HepG2 (cell line): ENCODE results near the gene ME3. TPM values are rescaled to one million over a fixed set of nuclear protein-coding genes. Genes with fewer than 3 reads are reported as not detected.

Experiments
- ATAC-seq: fragments of 200-7000 bp; cut with Tn5 transposase; 3 replicates; pipeline ENCODE4 v1.9.1; 2020; ENCODE audit warnings: mild to moderate bottlenecking, moderate library complexity
- BruUV-seq: library from RNA; stranded (reverse); fragments of 400-500 nt; replicated peaks from 2 replicates; lab custom pipeline; 2021; lab: Mats Ljungman, UMichigan
- CTCF ChIA-PET: fragments of 300-600 bp; formaldehyde crosslinking; extraction: SDS; loops from one replicate; lab custom pipeline; 2021; ENCODE audit warnings: low total read pairs, inconsistent platforms, low intra/inter-chr PET ratio; lab: Yijun Ruan, JAX
- POLR2A ChIA-PET: fragments of 350-600 bp; sonication (Branson Sonifier 250); formaldehyde crosslinking; loops from one replicate; lab custom pipeline; 2020; ENCODE audit warnings: antibody characterized with exemption, inconsistent platforms; lab: Yijun Ruan, JAX
- DNase-seq: peaks from one replicate; pipeline ENCODE4 v3.0.0-alpha.2; 2015; ENCODE audit warnings: low spot score
- FAIRE-seq: peaks from 3 replicates; lab custom pipeline; 2011; peaks lifted over from hg19 to GRCh38; lab: Jason Lieb, UNC
- H2AFZ ChIP-seq: one replicate; pipeline ENCODE4 v1.6.1; 2011; ENCODE audit warnings: low read length, inconsistent platforms
- H3K27ac ChIP-seq: fragments of 300-600 bp; 3 replicates; pipeline ENCODE4 v1.8.0; 2011; ENCODE audit warnings: mixed run types, mild to moderate bottlenecking, mixed read lengths, low read length, inconsistent platforms; ENCODE audit not compliant: insufficient read depth; ENCODE audit errors: extremely low read length
- H3K27me3 ChIP-seq, 2 experiments: fragments of 200-600 bp in 1 of 2; 2 replicates in 1 of 2; 3 replicates in 1 of 2; pipeline versions ENCODE4 v1.6.0 to v1.8.0; 2011; ENCODE audit warnings: low read length in 2 of 2, mild to moderate bottlenecking in 2 of 2, moderate library complexity in 2 of 2, inconsistent platforms in 1 of 2; ENCODE audit not compliant: insufficient read depth in 2 of 2, control insufficient read depth in 1 of 2
- H3K36me3 ChIP-seq, 2 experiments: fragments of 200-600 bp in 1 of 2; replicated peaks in 1 of 2; 2 replicates in 1 of 2; 3 replicates in 1 of 2; pipeline versions ENCODE4 v1.5.1 to v1.8.0; 2011; ENCODE audit warnings: low read length in 2 of 2, inconsistent platforms in 1 of 2; ENCODE audit not compliant: insufficient read depth in 2 of 2, control insufficient read depth in 1 of 2
- H3K4me1 ChIP-seq: 2 replicates; pipeline ENCODE4 v1.5.1; 2012; ENCODE audit warnings: low read length, inconsistent platforms; ENCODE audit not compliant: insufficient read depth
- H3K4me2 ChIP-seq: 2 replicates; pipeline ENCODE4 v1.6.0; 2011; ENCODE audit warnings: low read depth, low read length, inconsistent platforms
- H3K4me3 ChIP-seq, 3 experiments: fragments of 200-600 bp in 1 of 3; sonication (generic), shearing (Covaris generic) in 1 of 3; replicated peaks in 1 of 3; 2 replicates each; pipeline ENCODE4 v1.5.1; 2011 to 2016; ENCODE audit warnings: low read length in 3 of 3, inconsistent platforms in 2 of 3, low read depth in 2 of 3, mild to moderate bottlenecking in 2 of 3, control low read depth in 1 of 3, mixed read lengths in 1 of 3; ENCODE audit not compliant: insufficient read depth in 1 of 3
- H3K79me2 ChIP-seq: one replicate; pipeline ENCODE4 v1.6.1; 2011; ENCODE audit warnings: low read length, inconsistent platforms; ENCODE audit not compliant: insufficient read depth
- H3K9ac ChIP-seq: 2 replicates; pipeline ENCODE4 v1.6.0; 2011; ENCODE audit warnings: mild to moderate bottlenecking, low read depth, low read length, inconsistent platforms; ENCODE audit not compliant: insufficient read depth
- H3K9me3 ChIP-seq: 2 replicates; pipeline ENCODE4 v1.5.1; 2012; ENCODE audit warnings: mild to moderate bottlenecking, low read length
- H4K20me1 ChIP-seq: 2 replicates; pipeline ENCODE4 v1.6.0; 2011; ENCODE audit warnings: inconsistent platforms, mild to moderate bottlenecking, low read length, moderate library complexity; ENCODE audit not compliant: insufficient read depth
- ARNT ChIP-seq: fragments of 450-650 bp; IDR thresholded peaks from 2 replicates; pipeline ENCODE4 v1.6.1; 2017
- ATF2 ChIP-seq: sonication (generic); formaldehyde crosslinking; IDR thresholded peaks from 2 replicates; pipeline ENCODE4 v1.4.0; 2020; ENCODE audit warnings: missing genetic modification reagents
- DPF2 ChIP-seq: sonication (generic); formaldehyde crosslinking; IDR thresholded peaks from 2 replicates; pipeline ENCODE4 v1.4.0; 2020; ENCODE audit warnings: mild to moderate bottlenecking, low read depth, missing genetic modification reagents, borderline replicate concordance
- FOXP1 ChIP-seq, 2 experiments: fragments of 450-650 bp in 1 of 2; IDR thresholded peaks; 2 replicates each; pipeline ENCODE4 v1.6.1; 2017 to 2018; ENCODE audit warnings: antibody characterized with exemption in 1 of 2
- HIC2 ChIP-seq: sonication (generic); formaldehyde crosslinking; IDR thresholded peaks from 2 replicates; pipeline ENCODE4 v1.9.0; 2022; ENCODE audit warnings: low read depth, missing genetic modification reagents
- HMGA1 ChIP-seq: sonication (generic); formaldehyde crosslinking; conservative IDR thresholded peaks from 2 replicates; pipeline ENCODE4 v1.4.0; 2020; ENCODE audit warnings: missing genetic modification reagents
- MXI1 ChIP-seq: IDR thresholded peaks from 3 replicates; pipeline ENCODE4 v1.6.1; 2012; ENCODE audit warnings: low read depth, low read length, inconsistent platforms, borderline replicate concordance
- MYC ChIP-seq: sonication (generic); formaldehyde crosslinking; IDR thresholded peaks from 2 replicates; pipeline ENCODE4 v1.9.0; 2021; ENCODE audit warnings: missing genetic modification reagents, borderline replicate concordance
- RBAK ChIP-seq: sonication (generic); formaldehyde crosslinking; IDR thresholded peaks from 2 replicates; pipeline ENCODE4 v1.5.1; 2020; ENCODE audit warnings: mild to moderate bottlenecking, missing genetic modification reagents
- SMC3 ChIP-seq: IDR thresholded peaks from 2 replicates; pipeline ENCODE4 v1.6.1; 2011; ENCODE audit warnings: low read length, improper control_type of control experiment
- STAG1 ChIP-seq: sonication (generic); formaldehyde crosslinking; IDR thresholded peaks from 2 replicates; pipeline ENCODE4 v1.4.0; 2020; ENCODE audit warnings: missing genetic modification reagents
- TEAD2 ChIP-seq: sonication (generic); formaldehyde crosslinking; IDR thresholded peaks from 2 replicates; pipeline ENCODE4 v1.9.0; 2021; ENCODE audit warnings: missing genetic modification reagents
- ZNF232 ChIP-seq: sonication (generic); formaldehyde crosslinking; IDR thresholded peaks from 2 replicates; pipeline ENCODE4 v1.4.0; 2020; ENCODE audit warnings: missing genetic modification reagents, borderline replicate concordance
- ZNF235 ChIP-seq: sonication (generic); formaldehyde crosslinking; IDR thresholded peaks from 2 replicates; pipeline ENCODE4 v1.8.1; 2023; ENCODE audit warnings: mild to moderate bottlenecking, missing genetic modification reagents, borderline replicate concordance
- ZNF766 ChIP-seq: sonication (generic); formaldehyde crosslinking; IDR thresholded peaks from 2 replicates; pipeline ENCODE4 v1.5.0; 2020; ENCODE audit warnings: missing genetic modification reagents, borderline replicate concordance
- in situ Hi-C: cut with HindIII; loops from 2 replicates; pipeline ENCODE4 v1.10.0; 2017; ENCODE audit warnings: low pct_unique_long_range_greater_than_20kb; ENCODE audit not compliant: extremely low pct_ligation_motif_present
- intact Hi-C: fragments of 100-400 bp; cut with micrococcal nuclease; formaldehyde crosslinking; loops from one replicate; pipeline ENCODE4 v1.10.0; 2022; ENCODE audit not compliant: unreplicated experiment
- polyA plus RNA-seq, 8 experiments: library from polyadenylated mRNA; depleted of rRNA in 3 of 8; stranded (reverse) in 7 of 8; unstranded in 1 of 8; fragments of >200 nt; fragmentation: Illumina TruSeq in 4 of 8; extraction: Trizol in 4 of 8; gene quantifications; 2 replicates each; pipeline versions ENCODE4 v1.2.1 to v1.2.3, GENCODE V29; 2011 to 2016; ENCODE audit warnings: low read depth in 4 of 8, missing spikeins in 1 of 8, mixed read lengths in 1 of 8; ENCODE audit not compliant: insufficient read depth in 1 of 8
- total RNA-seq, 5 experiments: library from RNA; depleted of rRNA; stranded (reverse); fragments of >200 nt; fragmentation: Illumina TruSeq; extraction: Trizol; gene quantifications; 2 replicates each; pipeline ENCODE4 v1.2.3, GENCODE V29; 2016; ENCODE audit warnings: low read depth in 1 of 5
- TF ChIP-seq, protein P1 (sequence below): sonication (generic); formaldehyde crosslinking; IDR thresholded peaks from 2 replicates; pipeline ENCODE4 v1.8.1; 2023; ENCODE audit warnings: mild to moderate bottlenecking, missing genetic modification reagents, borderline replicate concordance
- TF ChIP-seq, protein P2 (sequence below): sonication (generic); formaldehyde crosslinking; IDR thresholded peaks from 2 replicates; pipeline ENCODE4 v1.5.1; 2020; ENCODE audit warnings: mild to moderate bottlenecking, missing genetic modification reagents, moderate library complexity
- TF ChIP-seq, protein P3 (sequence below): sonication (generic); formaldehyde crosslinking; IDR thresholded peaks from 2 replicates; pipeline ENCODE4 v1.5.0; 2020; ENCODE audit warnings: mild to moderate bottlenecking, missing genetic modification reagents, moderate library complexity

ME3 gene
- total and polyA plus RNA-seq, 2 of the 13 experiments (the other 11 are each of a cell fraction or from before 2014, with no cell fraction given): not detected

DNA sequence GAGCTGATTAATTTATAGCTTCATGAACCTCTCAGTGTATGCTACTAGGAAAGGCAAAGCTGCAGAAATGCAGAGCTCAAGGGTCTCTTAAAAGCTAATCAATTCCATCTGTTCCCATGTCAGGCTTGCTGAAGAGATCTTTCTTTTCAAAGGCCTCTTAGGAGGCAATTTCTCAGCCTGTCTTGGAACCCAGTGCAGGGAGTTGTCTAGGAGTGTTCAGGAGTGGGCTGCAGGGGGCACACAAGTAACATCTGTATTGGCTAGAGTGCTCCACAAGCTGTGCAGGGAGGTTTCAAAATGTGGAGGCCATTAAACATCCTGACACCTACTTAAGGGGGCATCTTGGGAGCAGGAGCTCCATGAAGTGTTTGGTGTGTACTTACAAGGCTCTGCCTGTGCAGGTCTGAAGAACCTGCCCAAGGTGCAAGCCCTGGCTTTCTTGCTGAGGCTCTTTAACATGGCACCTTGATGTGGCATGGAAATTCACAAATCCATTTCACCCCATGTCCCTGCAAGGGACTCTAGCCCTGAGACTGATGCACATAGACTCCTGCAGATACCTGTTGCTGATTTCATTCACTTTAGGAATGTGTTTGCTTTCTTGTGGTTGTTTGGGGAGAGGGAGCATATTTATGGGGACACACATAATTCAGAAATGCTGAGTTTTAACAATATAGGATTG lies 134.7 kb downstream of the ME3 start:
- Histone ChIP-seq H3K4me3 (no peak overlapping the region), H3K27me3 (no peaks in the 10 kb centered on the region), H3K9ac (no peak overlapping the region), H3K36me3 (no peaks in the 10 kb centered on the region), H2AFZ (no peak overlapping the region), H3K79me2 (no peaks in the 10 kb centered on the region), H3K4me2 (no peak overlapping the region), H4K20me1 (no peaks in the 10 kb centered on the region), H3K9me3 (no peaks in the 10 kb centered on the region), H3K27ac (no peak overlapping the region), H3K4me1 (no peaks in the 10 kb centered on the region)
- no peak for FAIRE-seq
- no peak for DNase-seq
- BruUV-seq: no TSS peak
- no peak for TF ChIP-seq ZNF232 (CRISPR knock-in tag)
- TF ChIP-seq FOXP1 (IDR thresholded peaks at IDR 0.05): no peak
- TF ChIP-seq FOXP1 (CRISPR knock-in tag; IDR thresholded peaks at IDR 0.05): no peak
- peak; percentile 42 for TF ChIP-seq STAG1 (CRISPR knock-in tag)
- TF ChIP-seq, protein P1, sequence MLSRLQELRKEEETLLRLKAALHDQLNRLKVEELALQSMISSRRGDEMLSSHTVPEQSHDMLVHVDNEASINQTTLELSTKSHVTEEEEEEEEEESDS (CRISPR knock-in tag): no peak
- TF ChIP-seq RBAK (CRISPR knock-in tag): no peak
- TF ChIP-seq HMGA1 (CRISPR knock-in tag): no peak
- 0 out of 2 replicates have a peak, but pooled peaks have one; percentile 14 for TF ChIP-seq SMC3
- no peak for TF ChIP-seq ZNF766 (CRISPR knock-in tag)
- no peak for TF ChIP-seq ZNF235 (CRISPR knock-in tag)
- no peak for TF ChIP-seq ATF2
- no peak for TF ChIP-seq DPF2
- TF ChIP-seq, protein P2, sequence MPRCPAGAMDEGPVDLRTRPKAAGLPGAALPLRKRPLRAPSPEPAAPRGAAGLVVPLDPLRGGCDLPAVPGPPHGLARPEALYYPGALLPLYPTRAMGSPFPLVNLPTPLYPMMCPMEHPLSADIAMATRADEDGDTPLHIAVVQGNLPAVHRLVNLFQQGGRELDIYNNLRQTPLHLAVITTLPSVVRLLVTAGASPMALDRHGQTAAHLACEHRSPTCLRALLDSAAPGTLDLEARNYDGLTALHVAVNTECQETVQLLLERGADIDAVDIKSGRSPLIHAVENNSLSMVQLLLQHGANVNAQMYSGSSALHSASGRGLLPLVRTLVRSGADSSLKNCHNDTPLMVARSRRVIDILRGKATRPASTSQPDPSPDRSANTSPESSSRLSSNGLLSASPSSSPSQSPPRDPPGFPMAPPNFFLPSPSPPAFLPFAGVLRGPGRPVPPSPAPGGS (CRISPR knock-in tag): no peak
- TF ChIP-seq, protein P3, sequence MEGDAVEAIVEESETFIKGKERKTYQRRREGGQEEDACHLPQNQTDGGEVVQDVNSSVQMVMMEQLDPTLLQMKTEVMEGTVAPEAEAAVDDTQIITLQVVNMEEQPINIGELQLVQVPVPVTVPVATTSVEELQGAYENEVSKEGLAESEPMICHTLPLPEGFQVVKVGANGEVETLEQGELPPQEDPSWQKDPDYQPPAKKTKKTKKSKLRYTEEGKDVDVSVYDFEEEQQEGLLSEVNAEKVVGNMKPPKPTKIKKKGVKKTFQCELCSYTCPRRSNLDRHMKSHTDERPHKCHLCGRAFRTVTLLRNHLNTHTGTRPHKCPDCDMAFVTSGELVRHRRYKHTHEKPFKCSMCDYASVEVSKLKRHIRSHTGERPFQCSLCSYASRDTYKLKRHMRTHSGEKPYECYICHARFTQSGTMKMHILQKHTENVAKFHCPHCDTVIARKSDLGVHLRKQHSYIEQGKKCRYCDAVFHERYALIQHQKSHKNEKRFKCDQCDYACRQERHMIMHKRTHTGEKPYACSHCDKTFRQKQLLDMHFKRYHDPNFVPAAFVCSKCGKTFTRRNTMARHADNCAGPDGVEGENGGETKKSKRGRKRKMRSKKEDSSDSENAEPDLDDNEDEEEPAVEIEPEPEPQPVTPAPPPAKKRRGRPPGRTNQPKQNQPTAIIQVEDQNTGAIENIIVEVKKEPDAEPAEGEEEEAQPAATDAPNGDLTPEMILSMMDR (CRISPR knock-in tag): peak; percentile 27; the same call in 1 of the 2 replicates
- TF ChIP-seq HIC2 (CRISPR knock-in tag): no peak
- TF ChIP-seq MYC: no peak
- TF ChIP-seq ARNT: no peak
- TF ChIP-seq TEAD2 (CRISPR knock-in tag): no peak
- TF ChIP-seq MXI1: no peak
- ChIA-PET POLR2A (no interaction called here), CTCF (interaction anchor here (1.1 kb wide), 1 partner anchor 281 kb away, joined by 3 read pairs; no protein-coding TSS in a partner anchor)
- in situ Hi-C loops: no loop called here
- ATAC-seq: peak; percentile 56; the same call in 2 of the 3 replicates
- intact Hi-C loops: loop anchor here (1.0 kb wide), 1 partner anchor 281 kb away; no protein-coding TSS in a partner anchor
